Measurements from ENCODE around the gene GIGYF2.

GRCh38 chr2:232741294-232741693 is 44.2 kb downstream of the GIGYF2 start:
- TF ChIP-seq ZNF558 (tag by site-specific recombination; IDR thresholded peaks at IDR 0.05) (no peak), ZNF785 (tag by site-specific recombination; IDR thresholded peaks at IDR 0.05) (no peak), CTCF (tag by site-specific recombination; IDR thresholded peaks at IDR 0.05) (no peak), ZNF660 (tag by site-specific recombination; IDR thresholded peaks at IDR 0.05) (no peak), REST (tag by site-specific recombination; IDR thresholded peaks at IDR 0.05) (no peak), ZNF645 (tag by site-specific recombination; IDR thresholded peaks at IDR 0.05) (no peak), ZIC2 (tag by site-specific recombination; IDR thresholded peaks at IDR 0.05) (no peak), ZNF2 (tag by site-specific recombination; IDR thresholded peaks at IDR 0.05) (no peak), KLF1 (tag by site-specific recombination; IDR thresholded peaks at IDR 0.05) (no peak), ZNF121 (tag by site-specific recombination; IDR thresholded peaks at IDR 0.05) (no peak), ZFP37 (tag by site-specific recombination; IDR thresholded peaks at IDR 0.05) (no peak), ZNF274 (IDR thresholded peaks at IDR 0.05; ENCODE audit: low read length) (no peak), ZNF274 (tag by site-specific recombination; IDR thresholded peaks at IDR 0.05; ENCODE audit: borderline replicate concordance) (no peak)

Measured in HEK293 (cell line).